Natural killer cell (primary cell): ENCODE results near the gene CDKN2B-AS1. TPM values are rescaled to one million over a fixed set of nuclear protein-coding genes. Genes with fewer than 3 reads are reported as not detected.

Experiments used
- ATAC-seq, 3 donors: fragments of 150-1000 bp in 2 of 3; fragments of 200-7000 bp in 1 of 3; cut with Tn5 transposase; 1 replicate in 1 of 3; 2 replicates in 2 of 3; pipeline ENCODE4 v1.10.0; 2021; ENCODE audit warnings: mild to moderate bottlenecking in 2 of 3, moderate library complexity in 2 of 3
- DNase-seq, 2 donors: peaks; one replicate each; pipeline versions ENCODE4 v3.0.0 to v3.0.0-alpha.2; 2013 to 2021; ENCODE audit warnings: mixed read lengths in 1 of 2
- H3K27ac ChIP-seq: one replicate; pipeline ENCODE4 v1.5.1; 2013; ENCODE audit warnings: mild to moderate bottlenecking, low read length
- H3K27me3 ChIP-seq: one replicate; pipeline ENCODE4 v1.6.1; 2013; ENCODE audit warnings: low read length; ENCODE audit not compliant: control insufficient read depth, insufficient read depth
- H3K36me3 ChIP-seq: one replicate; pipeline ENCODE4 v1.6.1; 2013; ENCODE audit warnings: low read length; ENCODE audit not compliant: control insufficient read depth, insufficient read depth
- H3K4me1 ChIP-seq: one replicate; pipeline ENCODE4 v1.6.1; 2013; ENCODE audit warnings: low read length; ENCODE audit not compliant: control insufficient read depth, insufficient read depth
- H3K4me3 ChIP-seq: one replicate; pipeline ENCODE4 v1.5.1; 2013; ENCODE audit warnings: low read length
- H3K9me3 ChIP-seq: one replicate; pipeline ENCODE4 v1.6.1; 2013; ENCODE audit warnings: low read length; ENCODE audit not compliant: control insufficient read depth, insufficient read depth
- H3K27ac Mint-ChIP-seq, 2 donors: one replicate each; pipeline ENCODE4 v1.8.0; 2022; ENCODE audit warnings: mild to moderate bottlenecking in 2 of 2, mixed read lengths in 2 of 2, moderate library complexity in 1 of 2
- H3K27me3 Mint-ChIP-seq, 2 donors: one replicate each; pipeline ENCODE4 v1.8.0; 2022; ENCODE audit warnings: low read depth in 2 of 2, mixed read lengths in 2 of 2
- H3K36me3 Mint-ChIP-seq: one replicate; pipeline ENCODE4 v1.8.0; 2022; ENCODE audit warnings: mixed read lengths
- H3K4me1 Mint-ChIP-seq, 2 donors: one replicate each; pipeline ENCODE4 v1.8.0; 2022; ENCODE audit warnings: mixed read lengths in 2 of 2
- H3K4me3 Mint-ChIP-seq: one replicate; pipeline ENCODE4 v1.8.0; 2022; ENCODE audit warnings: mild to moderate bottlenecking, moderate library complexity, mixed read lengths
- H3K9me3 Mint-ChIP-seq, 2 donors: one replicate each; pipeline ENCODE4 v1.8.0; 2022; ENCODE audit warnings: mixed read lengths in 2 of 2
- CTCF ChIP-seq: fragments of 200-600 bp; IDR thresholded peaks from one replicate; pipeline ENCODE4 v1.8.0; 2022; ENCODE audit warnings: antibody characterized with exemption
- WGBS: methylation state at CpG from one replicate; pipeline ENCODE4 v1.1.7; 2013; ENCODE audit warnings: missing lambda C conversion rate; ENCODE audit not compliant: insufficient coverage; 5-methylcytosine and 5-hydroxymethylcytosine counted together
- intact Hi-C: fragments of 100-400 bp; cut with micrococcal nuclease; formaldehyde crosslinking; loops from one replicate; pipeline ENCODE4 v1.14.2; 2022
- total RNA-seq, 4 donors: library from RNA; stranded (reverse); fragments of 120-200 nt in 1 of 4; gene quantifications; one replicate each; pipeline versions ENCODE4 v1.2.3 to v1.2.4, GENCODE V29; 2013 to 2022

The CDKN2B-AS1 gene
- total RNA-seq, 3 donors from 2014 or later (not counting 1 experiment from before 2014, with no cell fraction given) = 2.6 to 4.3 (median 3.1) TPM

GRCh38 chr9:22117511-22118384 lies 123.2 kb downstream of the CDKN2B-AS1 start:
- Mint-ChIP-seq H3K27ac (no peak overlapping the region), H3K27me3 (peaks cover 4 to 13% of the 10 kb centered on the region in 2 donors), H3K9me3 (no peaks in the 10 kb centered on the region), H3K36me3 (no peaks in the 10 kb centered on the region), H3K4me3 (no peak overlapping the region), H3K4me1 (no peaks in the 10 kb centered on the region)
- 74% methylated on average over 8 of the region's 9 CpGs for WGBS
- intact Hi-C loops = no loop called here
- ATAC-seq (no peak), DNase-seq (no peak)
- Histone ChIP-seq H3K4me1 (no peaks in the 10 kb centered on the region), H3K9me3 (no peaks in the 10 kb centered on the region), H3K36me3 (no peaks in the 10 kb centered on the region), H3K27ac (no peak overlapping the region), H3K27me3 (no peaks in the 10 kb centered on the region), H3K4me3 (no peak overlapping the region)
- TF ChIP-seq CTCF = no peak

GRCh38 chr9:22118810-22119521 lies 124.4 kb downstream of the CDKN2B-AS1 start:
- WGBS = 70% methylated on average over 5 of the region's 5 CpGs
- intact Hi-C loops = no loop called here

GRCh38 chr9:22119522-22120158 lies 125.0 kb downstream of the CDKN2B-AS1 start:
- intact Hi-C loops = loop anchor here (5.0 kb wide), 1 partner anchor 307 kb away; no protein-coding TSS in a partner anchor
- Histone ChIP-seq H3K27me3 (no peaks in the 10 kb centered on the region), H3K27ac (no peak overlapping the region), H3K4me1 (no peaks in the 10 kb centered on the region), H3K9me3 (no peaks in the 10 kb centered on the region), H3K4me3 (no peak overlapping the region), H3K36me3 (no peaks in the 10 kb centered on the region)
- H3K9me3 Mint-ChIP-seq = no peaks in the 10 kb centered on the region
- no peak for ATAC-seq
- TF ChIP-seq CTCF = no peak
- H3K4me3 Mint-ChIP-seq = no peak overlapping the region
- H3K27ac Mint-ChIP-seq = no peak overlapping the region
- no peaks in the 10 kb centered on the region for H3K36me3 Mint-ChIP-seq
- peaks cover 5 to 19% of the 10 kb centered on the region in 2 donors for H3K27me3 Mint-ChIP-seq
- 26% methylated on average over 2 of the region's 3 CpGs for WGBS
- no peaks in the 10 kb centered on the region for H3K4me1 Mint-ChIP-seq
- peak in 1 of 2 donors; percentile 48 for DNase-seq

More at GRCh38 chr9:22118810-22119521, 124.4 kb downstream of the CDKN2B-AS1 start:
- H3K4me3 ChIP-seq = no peak overlapping the region
- no peaks in the 10 kb centered on the region for H3K9me3 ChIP-seq
- ATAC-seq (no peak), DNase-seq (no peak)
- no peaks in the 10 kb centered on the region for H3K4me1 ChIP-seq
- peaks cover 9 to 19% of the 10 kb centered on the region in 2 donors for H3K27me3 Mint-ChIP-seq
- no peaks in the 10 kb centered on the region for H3K4me1 Mint-ChIP-seq
- H3K4me3 Mint-ChIP-seq = no peak overlapping the region
- no peaks in the 10 kb centered on the region for H3K36me3 ChIP-seq
- no peaks in the 10 kb centered on the region for H3K27me3 ChIP-seq
- H3K36me3 Mint-ChIP-seq = no peaks in the 10 kb centered on the region
- no peaks in the 10 kb centered on the region for H3K9me3 Mint-ChIP-seq
- no peak overlapping the region for H3K27ac Mint-ChIP-seq
- TF ChIP-seq CTCF = no peak
- H3K27ac ChIP-seq = no peak overlapping the region
